GM12891 (cell line): Measurements from ENCODE around the gene C19orf44.
"Not testable (repeated sequence)": the region's sequence is repeated elsewhere in the genome, so short reads cannot be mapped to it uniquely, and the experiment has no call there.

ENCODE experiments used
- DNase-seq: peaks from one replicate; pipeline ENCODE4 v3.0.0; 2011; ENCODE audit warnings: low spot score; ENCODE audit not compliant: insufficient read length
- FAIRE-seq: peaks from 2 replicates; lab custom pipeline; 2011; peaks lifted over from hg19 to GRCh38; lab: Jason Lieb, UNC
- PAX5 ChIP-seq: IDR thresholded peaks from 2 replicates; pipeline ENCODE4 v1.6.1; 2011; ENCODE audit warnings: low read length, moderate library complexity, mild to moderate bottlenecking; ENCODE audit not compliant: insufficient read depth, severe bottlenecking
- POLR2A ChIP-seq: IDR thresholded peaks from 2 replicates; pipeline ENCODE4 v1.6.1; 2011; ENCODE audit warnings: low read depth, low read length, control low read depth
- POLR2AphosphoS5 ChIP-seq: IDR thresholded peaks from 2 replicates; pipeline ENCODE4 v1.6.1; 2011; ENCODE audit warnings: low read depth, low read length, control low read depth
- POU2F2 ChIP-seq: IDR thresholded peaks from 2 replicates; pipeline ENCODE4 v1.6.1; 2011; ENCODE audit warnings: low read depth, mild to moderate bottlenecking, control low read depth, low read length, moderate library complexity
- SPI1 ChIP-seq: IDR thresholded peaks from 2 replicates; pipeline ENCODE4 v1.6.1; 2011; ENCODE audit warnings: low read depth, low read length, control low read depth
- TAF1 ChIP-seq: IDR thresholded peaks from 2 replicates; pipeline ENCODE4 v1.6.1; 2011; ENCODE audit warnings: low read depth, low read length, control low read depth

The C19orf44 gene

DNA sequence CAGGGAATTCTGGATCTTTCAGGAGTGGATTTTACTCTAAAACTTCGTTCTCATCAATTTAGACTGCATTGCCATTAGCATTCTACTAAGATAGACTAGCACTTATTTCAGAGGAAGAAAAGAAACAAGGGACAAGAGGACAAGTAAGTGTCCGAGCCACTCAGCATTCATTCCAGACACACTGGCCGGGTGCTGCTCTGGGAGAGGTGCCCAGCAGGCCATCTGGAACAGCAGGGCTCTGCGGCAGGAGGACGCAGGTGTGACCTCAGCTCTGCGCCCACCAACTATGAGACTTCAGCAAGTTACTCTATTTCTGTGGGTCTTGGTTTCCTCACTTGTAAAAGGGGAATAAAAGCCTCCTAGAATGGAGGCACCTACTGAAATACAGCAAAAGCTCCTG lies 28.6 kb upstream of the C19orf44 start:
- TF ChIP-seq POLR2A = no peak
- TF ChIP-seq SPI1 = no peak
- no peak for TF ChIP-seq POLR2AphosphoS5
- TF ChIP-seq POU2F2 = no peak
- FAIRE-seq = no peak
- DNase-seq = no peak

DNA sequence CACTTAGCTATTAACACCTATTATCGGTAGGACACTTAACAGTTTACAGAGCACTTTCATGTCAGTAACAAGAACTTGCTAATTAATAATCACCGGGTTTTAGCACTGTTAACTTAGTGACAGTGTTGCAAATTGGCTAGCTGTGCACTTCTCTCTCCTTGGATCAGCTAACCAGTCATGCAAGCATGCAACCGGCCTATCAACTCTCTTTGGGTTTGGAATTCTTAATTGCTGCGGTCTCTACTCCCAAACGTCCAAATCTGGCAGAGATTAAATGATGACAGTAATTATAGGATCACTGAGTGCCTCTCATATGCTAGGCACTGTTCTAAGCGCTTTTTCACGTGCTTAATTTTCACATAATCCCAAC lies 25.7 kb upstream of the C19orf44 start:
- DNase-seq (no peak), FAIRE-seq (no peak)
- TF ChIP-seq POLR2A = no peak
- TF ChIP-seq TAF1 = no peak
- no peak for TF ChIP-seq POU2F2
- no peak for TF ChIP-seq POLR2AphosphoS5

DNA sequence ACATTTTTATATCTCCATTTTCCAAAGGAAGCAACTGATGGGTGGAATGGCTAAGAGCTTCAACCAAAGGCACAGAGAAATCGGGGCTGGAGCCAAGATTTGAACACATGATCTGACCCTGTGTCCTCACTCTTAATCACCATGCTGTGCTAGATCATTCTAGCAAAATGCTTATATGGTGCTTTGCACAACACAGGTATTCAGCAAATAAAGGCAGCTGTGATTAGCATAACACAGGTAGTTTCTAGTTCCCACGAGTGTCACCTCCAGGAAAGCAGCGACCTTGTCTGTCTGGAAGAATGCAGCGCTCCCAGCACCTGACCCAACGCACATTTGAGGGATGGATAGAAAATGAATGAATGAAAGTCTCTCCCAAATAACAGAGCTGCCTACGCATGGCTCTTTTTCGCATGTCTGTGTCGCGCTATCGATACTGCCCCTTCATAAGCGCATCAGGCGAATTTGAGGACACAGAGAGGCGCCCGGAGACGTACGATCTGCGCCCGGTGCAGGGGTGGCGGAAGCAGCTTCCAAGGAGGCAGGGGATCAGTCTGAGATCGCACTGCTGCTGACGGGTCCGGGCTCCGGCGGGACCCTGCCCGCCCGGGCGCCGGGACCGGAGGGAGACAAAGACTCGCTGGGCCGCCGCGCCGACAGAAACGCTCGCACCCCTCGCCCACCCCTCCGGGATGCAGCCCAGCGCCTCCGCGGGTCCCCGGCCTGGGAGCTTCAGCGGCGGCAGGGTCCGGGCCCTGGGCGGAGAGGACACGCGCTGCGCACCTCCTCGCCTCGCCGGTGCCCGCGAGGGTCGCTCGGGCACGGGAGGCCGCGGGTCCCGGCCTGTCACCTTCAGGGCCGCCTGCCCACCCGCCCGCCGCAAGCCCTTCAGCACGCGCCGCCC lies 25.0 kb upstream of the C19orf44 start:
- FAIRE-seq = peak; percentile 45
- TF ChIP-seq SPI1 = no peak
- DNase-seq = no peak

DNA sequence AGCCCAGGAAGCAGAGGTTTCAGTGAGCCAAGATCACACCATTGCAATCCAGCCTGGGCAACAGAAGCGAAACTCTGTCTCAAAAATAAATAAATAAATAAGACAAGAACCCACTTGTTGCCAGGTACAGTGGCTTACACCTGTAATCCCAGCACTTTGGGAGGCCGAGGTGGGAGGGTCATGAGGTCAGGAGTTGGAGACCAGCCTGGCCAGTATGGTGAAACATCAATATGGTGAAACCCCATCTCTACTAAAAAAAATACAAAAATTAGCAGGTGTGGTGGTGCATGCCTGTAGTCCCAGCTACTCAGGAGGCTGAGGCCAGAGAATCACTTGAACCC lies 23.7 kb upstream of the C19orf44 start:
- not testable (repeated sequence) for DNase-seq, FAIRE-seq

DNA sequence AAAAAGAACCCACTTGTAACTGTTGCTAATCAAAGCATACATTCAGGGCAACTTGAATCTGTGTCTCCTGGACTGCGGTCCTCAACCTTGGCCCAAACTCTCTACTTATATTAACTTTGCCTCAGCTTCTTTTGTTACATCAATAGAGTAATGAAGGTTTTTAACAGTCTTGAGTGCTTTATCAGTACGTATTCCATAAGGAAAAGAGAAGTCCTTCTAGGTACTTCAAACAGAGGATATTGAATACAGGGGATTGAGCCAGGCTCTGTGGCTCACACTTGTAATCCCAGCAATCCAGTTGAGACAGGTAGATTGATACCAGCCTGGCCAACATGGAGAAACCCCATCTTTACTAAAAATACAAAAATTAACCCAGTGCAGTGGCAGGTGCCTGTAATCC lies 23.2 kb upstream of the C19orf44 start:
- FAIRE-seq (no peak), DNase-seq (no peak)
- TF ChIP-seq POLR2A (no peak), TAF1 (no peak), POU2F2 (no peak), SPI1 (no peak)

DNA sequence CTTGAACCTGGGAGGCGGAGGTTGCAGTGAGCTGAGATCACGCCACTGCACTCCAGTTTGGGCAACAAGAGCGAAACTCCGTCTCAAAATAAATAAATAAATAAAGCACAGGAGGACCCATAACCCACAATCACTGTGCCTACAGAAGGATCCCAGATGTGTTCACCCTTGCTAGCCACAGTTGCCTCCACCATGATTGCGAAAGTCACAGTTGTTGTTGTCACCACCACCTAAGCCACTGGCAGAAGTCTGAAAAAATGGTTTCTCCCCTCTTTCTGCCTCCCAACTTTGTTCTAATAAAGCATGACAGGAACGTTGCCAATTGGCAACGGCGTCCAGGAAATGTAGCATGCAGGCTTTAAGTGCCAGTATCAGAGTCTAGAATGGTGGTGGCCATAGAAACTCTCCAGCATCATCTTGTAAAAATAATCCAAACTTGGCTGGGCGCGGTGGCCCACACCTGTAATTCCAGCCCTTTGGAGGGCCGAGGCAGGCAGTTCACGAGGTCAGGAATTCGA lies 22.3 kb upstream of the C19orf44 start:
- DNase-seq (no peak), FAIRE-seq (no peak)

DNA sequence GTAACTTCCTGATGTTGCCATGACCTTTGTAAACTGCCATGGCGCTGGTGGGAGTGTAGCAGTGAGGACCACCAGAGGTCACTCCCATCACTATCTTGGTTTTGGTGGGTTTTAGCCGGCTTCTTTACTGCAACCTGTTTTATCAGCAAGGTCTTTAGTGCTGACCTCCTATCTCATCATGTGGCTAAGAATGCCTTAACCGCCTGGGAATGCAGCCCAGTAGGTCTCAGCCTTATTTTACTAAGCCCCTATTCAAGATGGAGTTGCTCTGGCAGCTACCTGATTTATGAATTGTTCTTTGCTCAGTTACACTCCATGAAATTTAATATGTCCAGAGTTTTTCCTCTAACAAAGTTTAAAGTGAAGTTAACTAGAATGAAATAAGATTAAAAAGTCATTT lies 19.8 kb upstream of the C19orf44 start:
- FAIRE-seq = no peak
- no peak for DNase-seq
- TF ChIP-seq POU2F2 (no peak), PAX5 (no peak), POLR2A (no peak), POLR2AphosphoS5 (no peak), TAF1 (no peak), SPI1 (no peak)

More for the DNA sequence above, 22.3 kb upstream of the C19orf44 start:
- no peak for TF ChIP-seq PAX5

DNA sequence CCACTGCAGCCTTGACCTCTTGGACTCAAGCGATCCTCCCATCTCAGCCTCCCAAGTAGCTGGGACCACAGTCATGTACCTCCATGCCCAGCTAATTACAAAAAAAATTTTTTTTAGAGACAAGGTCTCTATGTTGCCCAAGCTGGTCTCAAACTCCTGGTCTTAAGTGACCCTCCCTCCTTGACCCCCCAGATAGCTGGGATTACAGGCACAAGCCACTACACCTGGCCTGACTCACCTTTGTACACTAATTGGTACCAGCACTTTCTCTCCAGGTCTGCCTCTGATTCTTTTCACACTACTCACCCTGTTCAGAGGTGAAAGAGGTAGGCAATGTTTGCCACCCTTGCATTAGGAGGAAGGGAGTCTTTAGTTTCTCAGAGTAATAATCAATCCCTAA lies 18.9 kb upstream of the C19orf44 start:
- TF ChIP-seq POLR2A (no peak), TAF1 (no peak), POU2F2 (no peak), PAX5 (no peak), POLR2AphosphoS5 (no peak), SPI1 (no peak)
- FAIRE-seq = no peak
- no peak for DNase-seq

DNA sequence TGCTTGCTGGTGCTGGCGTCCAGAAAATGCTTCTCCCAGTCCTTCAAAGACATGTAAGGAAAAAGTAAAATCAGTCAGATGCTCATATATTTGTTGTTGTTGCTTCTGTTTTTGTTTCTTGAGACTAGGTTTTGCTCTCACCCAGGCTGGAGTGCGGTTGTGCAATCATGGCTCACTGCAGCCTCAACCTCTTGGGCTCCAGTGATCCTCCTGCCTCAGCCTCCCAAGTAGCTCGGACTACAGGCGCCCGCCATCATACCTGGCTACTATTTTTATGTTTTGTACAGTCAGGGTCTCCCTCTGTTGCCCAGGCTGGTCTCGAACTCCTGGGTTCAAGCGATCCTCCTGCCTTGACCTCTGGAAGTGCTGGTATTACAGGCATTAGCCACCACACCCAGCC lies 13.4 kb upstream of the C19orf44 start:
- no peak for TF ChIP-seq POLR2A
- no peak for TF ChIP-seq POU2F2
- TF ChIP-seq POLR2AphosphoS5 = no peak
- FAIRE-seq (no peak), DNase-seq (no peak)

DNA sequence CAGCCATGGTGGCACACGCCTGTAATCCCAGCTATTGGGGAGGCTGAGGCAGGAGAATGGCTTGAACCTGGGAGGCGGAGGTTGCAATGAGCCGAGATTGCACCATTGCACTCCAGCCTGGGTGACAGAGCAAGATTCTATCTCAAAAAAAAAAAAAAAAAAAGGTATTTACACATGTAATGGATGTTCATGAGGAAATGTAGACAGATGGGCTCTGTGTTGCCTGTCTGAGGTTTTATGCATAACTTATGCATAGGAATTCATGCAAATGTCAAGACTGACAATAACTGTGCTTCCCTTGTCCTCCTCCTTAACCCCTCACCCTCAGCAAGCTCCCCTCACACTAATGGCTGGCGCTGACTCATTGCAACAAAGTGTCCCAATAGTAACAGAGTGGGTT lies 9.7 kb upstream of the C19orf44 start:
- not testable (repeated sequence) for DNase-seq, FAIRE-seq

DNA sequence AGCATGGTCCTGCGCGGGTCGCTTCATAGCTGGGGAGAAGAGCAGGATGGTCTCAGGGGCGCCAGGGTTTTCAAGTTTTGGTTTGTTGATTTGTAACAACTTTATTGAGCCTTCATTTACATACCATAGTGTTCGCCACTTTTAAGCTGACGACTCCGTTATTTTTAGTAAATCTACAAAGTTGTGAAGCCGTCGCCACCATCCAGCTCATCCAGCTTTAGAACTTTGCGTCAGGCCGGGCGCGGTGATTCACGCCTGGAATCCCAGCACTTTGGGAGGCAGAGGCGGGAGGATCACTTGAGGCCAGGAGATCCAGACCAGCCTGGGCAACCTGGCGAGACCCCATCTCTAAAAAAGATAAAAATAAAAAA lies 404 bp downstream of the C19orf44 start:
- DNase-seq = no peak
- FAIRE-seq = no peak
- no peak for TF ChIP-seq TAF1
- TF ChIP-seq POLR2AphosphoS5 = no peak
- TF ChIP-seq POLR2A = no peak
- TF ChIP-seq SPI1 = no peak
- TF ChIP-seq POU2F2 = peak; percentile 38; the same call in 1 of the 2 replicates
- no peak for TF ChIP-seq PAX5
